HEK293T (cell line): ENCODE measurements around the gene LIX1.

Experiments used
- ELF4 ChIP-seq: fragments of 450-650 bp; IDR thresholded peaks from 2 replicates; pipeline ENCODE4 v1.6.1; 2017; ENCODE audit warnings: antibody characterized with exemption
- SUZ12 ChIP-seq: fragments of 450-650 bp; IDR thresholded peaks from 2 replicates; pipeline ENCODE4 v1.6.1; 2016; ENCODE audit warnings: mild to moderate bottlenecking
- TARDBP ChIP-seq: fragments of 450-650 bp; IDR thresholded peaks from 2 replicates; pipeline ENCODE4 v1.6.1; 2016

- no peak for TF ChIP-seq ELF4
- no peak for TF ChIP-seq SUZ12
- TF ChIP-seq TARDBP, result no peak
These were observed 30.8 kb downstream of the LIX1 start for GRCh38 chr5:97111616-97112015.
